DND-41 (cell line): ENCODE measurements around the gene BMAL2.

Experiments
- EZH2 ChIP-seq: IDR thresholded peaks from 3 replicates; pipeline ENCODE4 v1.6.1; 2012; ENCODE audit warnings: borderline replicate concordance, low read depth, mild to moderate bottlenecking, moderate library complexity, low read length, inconsistent platforms; ENCODE audit not compliant: severe bottlenecking
- TF ChIP-seq, protein P1 (sequence below): IDR thresholded peaks from 2 replicates; pipeline ENCODE4 v1.5.1; 2012; ENCODE audit warnings: borderline replicate concordance, low read length, moderate library complexity, mild to moderate bottlenecking; ENCODE audit not compliant: poor library complexity, severe bottlenecking; ENCODE audit errors: extremely low read depth

GRCh38 chr12:27331291-27331926, 1.2 kb upstream of the BMAL2 start:
- TF ChIP-seq, protein P1, sequence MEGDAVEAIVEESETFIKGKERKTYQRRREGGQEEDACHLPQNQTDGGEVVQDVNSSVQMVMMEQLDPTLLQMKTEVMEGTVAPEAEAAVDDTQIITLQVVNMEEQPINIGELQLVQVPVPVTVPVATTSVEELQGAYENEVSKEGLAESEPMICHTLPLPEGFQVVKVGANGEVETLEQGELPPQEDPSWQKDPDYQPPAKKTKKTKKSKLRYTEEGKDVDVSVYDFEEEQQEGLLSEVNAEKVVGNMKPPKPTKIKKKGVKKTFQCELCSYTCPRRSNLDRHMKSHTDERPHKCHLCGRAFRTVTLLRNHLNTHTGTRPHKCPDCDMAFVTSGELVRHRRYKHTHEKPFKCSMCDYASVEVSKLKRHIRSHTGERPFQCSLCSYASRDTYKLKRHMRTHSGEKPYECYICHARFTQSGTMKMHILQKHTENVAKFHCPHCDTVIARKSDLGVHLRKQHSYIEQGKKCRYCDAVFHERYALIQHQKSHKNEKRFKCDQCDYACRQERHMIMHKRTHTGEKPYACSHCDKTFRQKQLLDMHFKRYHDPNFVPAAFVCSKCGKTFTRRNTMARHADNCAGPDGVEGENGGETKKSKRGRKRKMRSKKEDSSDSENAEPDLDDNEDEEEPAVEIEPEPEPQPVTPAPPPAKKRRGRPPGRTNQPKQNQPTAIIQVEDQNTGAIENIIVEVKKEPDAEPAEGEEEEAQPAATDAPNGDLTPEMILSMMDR: no peak
- peak; percentile 22 for TF ChIP-seq EZH2
